GM12892 (cell line): Measurements from ENCODE around the gene SLIT3.

ENCODE experiments used
- POLR2AphosphoS5 ChIP-seq: IDR thresholded peaks from 2 replicates; pipeline ENCODE4 v1.6.1; 2011; ENCODE audit warnings: low read depth, low read length, control low read depth
- TAF1 ChIP-seq: IDR thresholded peaks from 2 replicates; pipeline ENCODE4 v1.6.1; 2011; ENCODE audit warnings: low read depth, mild to moderate bottlenecking, control low read depth, low read length, borderline replicate concordance

DNA sequence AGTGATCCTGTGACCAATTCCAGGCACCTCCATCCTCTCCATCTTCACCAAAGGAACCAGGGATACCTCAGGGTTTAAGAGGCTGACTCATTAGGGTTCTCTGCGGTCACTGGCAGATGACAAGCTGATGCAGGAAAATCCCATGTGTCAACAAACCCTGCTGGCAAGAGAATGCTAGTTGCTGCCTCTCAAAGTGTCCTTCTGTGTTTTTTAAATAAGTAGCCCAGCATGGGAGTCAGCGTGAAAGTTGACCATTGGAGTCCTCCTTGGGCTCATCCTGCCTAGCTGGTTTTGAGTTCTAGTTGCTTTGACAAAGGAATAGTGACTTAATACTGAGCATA is 200.2 kb downstream of the SLIT3 start:
- TF ChIP-seq POLR2AphosphoS5 (no peak), TAF1 (no peak)
